NCI-H345 (cell line): Measurements from ENCODE around the gene HOXD8.
A peak's percentile ranks its signal among the peaks of the same experiment; 100 is the strongest.

Source experiments
- DNase-seq: peaks from one replicate; lab custom pipeline; 2025; lab: John Stamatoyannopoulos, UW

Gene HOXD8

DNA sequence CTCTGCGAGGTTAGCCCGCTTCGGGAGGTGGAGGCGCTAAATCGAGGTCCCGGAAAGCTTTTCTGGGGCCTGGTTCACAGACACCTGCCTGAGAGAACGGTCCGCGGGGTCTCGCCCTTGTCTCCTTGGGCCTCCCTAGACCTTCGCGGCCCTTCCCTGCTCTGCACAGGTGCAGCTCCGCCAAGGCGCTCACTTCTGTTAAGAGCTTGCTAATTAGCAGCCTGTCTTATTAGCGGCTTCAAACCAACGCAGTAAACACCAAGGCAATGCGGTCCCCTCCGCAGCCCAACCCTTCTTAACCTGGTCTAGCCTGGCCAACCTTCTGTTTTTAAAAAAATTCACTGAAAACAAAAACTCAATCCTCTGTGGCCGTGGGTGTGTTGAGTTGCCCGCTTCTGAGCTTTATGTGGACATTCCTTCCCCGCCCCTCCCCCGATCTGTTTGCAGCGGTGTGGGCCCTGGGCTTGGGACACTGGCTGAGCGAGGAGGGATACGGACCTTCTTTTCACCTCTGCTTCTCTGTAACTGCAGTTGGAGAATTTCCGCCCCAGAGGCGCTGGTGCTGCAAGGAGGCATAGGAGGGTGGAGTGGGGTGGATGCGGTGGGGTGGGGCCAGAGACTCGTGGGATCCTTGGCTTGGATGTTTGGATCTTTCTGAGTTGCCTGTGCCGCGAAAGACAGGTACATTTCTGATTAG is 18.4 kb downstream of the HOXD8 start:
- DNase-seq: no peak

DNA sequence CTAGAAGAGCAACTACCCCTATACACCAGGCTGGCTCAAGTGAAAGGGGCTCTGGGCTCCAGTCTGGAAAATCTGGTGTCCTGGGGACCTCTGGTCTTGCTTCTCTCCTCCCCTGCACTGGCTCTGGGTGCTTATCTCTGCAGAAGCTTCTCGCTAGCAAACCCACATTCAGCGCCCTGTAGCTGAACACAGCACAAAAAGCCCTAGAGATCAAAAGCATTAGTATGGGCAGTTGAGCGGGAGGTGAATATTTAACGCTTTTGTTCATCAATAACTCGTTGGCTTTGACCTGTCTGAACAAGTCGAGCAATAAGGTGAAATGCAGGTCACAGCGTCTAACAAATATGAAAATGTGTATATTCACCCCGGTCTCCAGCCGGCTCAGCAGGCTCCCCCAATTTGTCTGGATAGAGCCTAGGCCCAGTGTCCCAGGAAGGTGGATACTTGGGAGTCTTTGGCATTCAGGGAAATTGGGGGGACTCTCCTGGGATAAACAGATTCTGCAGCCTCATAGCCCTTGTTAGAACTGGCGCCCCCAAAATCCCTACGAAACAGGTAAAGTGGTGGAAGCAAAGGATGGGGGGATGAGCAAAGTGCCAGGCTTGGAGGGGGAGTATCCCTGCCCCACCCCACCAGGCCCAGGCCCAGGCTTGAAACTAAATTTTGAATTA is 19.4 kb downstream of the HOXD8 start:
- DNase-seq: no peak

DNA sequence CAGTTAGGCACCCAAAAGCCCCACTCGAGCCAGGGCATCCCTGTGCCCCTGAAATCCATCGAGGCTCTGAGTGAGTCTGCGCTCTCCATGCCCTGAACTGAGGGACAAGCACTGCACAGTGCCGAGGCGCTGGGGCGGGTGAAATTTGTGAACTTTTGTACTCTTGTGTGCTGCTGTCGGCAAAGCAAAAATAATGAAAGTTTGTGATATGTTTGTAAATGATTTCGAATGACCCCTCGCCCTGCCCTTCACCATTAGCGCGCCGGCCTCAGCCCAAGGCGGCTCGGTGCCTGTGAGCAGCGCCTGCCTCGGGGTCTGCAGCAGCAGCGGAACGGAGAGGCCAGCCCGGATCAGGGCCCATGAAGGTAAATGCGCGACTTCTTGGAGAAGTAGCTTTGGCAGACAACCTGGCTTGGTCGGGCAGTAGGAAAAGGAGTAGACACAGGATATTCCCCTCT is 20.0 kb downstream of the HOXD8 start:
- DNase-seq: no peak

DNA sequence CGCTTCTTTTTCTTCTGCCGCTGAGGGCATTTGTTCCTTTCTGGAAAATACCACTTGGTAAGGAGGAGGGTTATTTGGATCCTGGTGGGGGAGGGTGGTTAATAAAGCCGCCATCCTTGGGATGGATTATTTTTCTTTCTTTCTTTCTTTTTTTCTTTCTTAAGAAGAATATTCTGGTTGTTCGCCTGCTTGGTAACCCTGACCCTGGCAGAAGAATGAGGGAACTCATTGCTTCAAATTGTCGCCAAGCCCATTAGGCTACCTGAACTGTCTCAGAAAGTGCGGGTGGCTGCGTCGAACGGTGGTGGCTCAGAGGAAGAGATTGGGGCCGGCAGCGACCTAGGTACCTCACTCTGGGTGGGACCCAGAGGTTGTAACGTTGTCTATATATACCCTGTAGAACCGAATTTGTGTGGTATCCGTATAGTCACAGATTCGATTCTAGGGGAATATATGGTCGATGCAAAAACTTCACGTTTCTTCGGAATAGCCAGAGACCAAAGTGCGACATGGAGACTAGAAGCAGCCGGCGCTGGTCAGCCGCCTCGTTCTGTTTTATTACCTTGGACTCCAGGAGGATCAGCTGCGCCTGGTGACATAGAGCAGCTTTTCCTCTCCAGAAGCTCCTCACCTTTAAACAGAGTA is 20.6 kb downstream of the HOXD8 start:
- no peak for DNase-seq

DNA sequence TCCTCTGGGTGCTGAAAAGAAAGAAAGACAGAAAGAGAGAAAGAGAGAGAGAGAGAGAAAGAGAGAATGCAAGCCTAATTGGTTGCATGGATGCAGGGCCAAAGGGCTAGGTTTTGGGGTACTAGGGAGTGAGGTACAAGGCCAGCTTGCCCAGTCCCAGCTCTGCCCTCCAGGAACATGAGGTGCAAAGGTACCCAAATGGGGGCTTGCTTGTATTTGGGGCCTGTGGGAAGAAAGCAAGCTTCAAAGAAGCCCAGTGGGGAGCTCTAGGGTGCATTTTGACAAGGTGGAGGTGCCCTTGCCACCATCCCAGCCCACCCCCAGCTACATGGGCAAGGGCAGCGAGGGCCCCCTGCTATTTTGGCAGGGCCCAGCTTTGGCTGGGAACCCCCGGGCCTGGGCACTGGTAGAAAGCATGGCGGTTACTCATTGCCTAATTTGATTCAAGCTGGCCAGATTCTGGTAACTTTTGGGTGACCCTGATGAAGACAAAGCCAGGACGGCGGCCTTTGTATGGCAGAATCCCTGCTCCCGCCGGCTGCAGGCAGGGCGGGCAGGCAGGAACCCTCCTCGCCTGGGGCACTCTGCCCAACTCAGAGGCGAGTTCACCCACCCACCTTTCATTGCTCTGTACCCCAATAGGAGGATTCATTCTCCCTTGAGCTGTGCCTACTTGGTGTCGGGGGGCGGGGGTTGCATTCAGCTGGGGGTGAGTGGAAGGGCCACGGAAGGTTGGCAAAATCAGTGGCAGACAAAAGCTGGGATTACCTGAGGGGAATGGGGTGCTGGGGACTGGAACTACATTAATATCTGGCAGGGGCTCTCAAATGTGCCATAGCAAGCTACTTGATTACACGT is 21.3 kb downstream of the HOXD8 start:
- no peak for DNase-seq

DNA sequence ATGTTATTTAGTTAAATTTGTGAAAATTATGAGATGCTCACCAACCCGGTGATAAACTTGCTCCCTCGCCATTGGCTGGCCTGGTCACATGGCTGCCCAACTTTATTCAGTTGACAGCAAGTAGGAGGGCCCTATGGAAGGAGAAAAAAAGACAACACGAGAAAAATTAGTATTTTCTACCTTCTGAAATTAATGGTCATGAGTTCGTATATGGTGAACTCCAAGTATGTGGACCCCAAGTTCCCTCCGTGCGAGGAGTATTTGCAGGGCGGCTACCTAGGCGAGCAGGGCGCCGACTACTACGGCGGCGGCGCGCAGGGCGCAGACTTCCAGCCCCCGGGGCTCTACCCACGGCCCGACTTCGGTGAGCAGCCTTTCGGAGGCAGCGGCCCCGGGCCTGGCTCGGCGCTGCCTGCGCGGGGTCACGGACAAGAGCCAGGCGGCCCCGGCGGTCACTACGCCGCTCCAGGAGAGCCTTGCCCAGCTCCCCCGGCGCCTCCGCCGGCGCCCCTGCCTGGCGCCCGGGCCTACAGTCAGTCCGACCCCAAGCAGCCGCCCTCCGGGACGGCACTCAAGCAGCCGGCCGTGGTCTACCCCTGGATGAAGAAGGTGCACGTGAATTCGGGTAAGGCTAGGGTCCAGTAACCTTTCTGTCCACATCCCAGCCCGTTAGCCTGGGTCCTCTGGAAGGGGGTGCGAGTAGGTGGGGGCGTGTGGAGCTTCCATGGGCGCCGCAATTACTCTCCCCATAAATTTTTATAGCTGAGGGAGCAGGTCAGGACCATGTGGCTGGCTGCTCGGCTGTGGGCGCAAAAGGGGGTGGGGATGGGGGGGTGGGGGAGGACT is 22.2 kb downstream of the HOXD8 start, which contains the start of gene HOXD4:
Gene HOXD4 (plus strand): TSS at position 109 of the 846 bp plus-strand sequence. CDS start 84 bp downstream, at position 193.
- peak; percentile 37 for DNase-seq

DNA sequence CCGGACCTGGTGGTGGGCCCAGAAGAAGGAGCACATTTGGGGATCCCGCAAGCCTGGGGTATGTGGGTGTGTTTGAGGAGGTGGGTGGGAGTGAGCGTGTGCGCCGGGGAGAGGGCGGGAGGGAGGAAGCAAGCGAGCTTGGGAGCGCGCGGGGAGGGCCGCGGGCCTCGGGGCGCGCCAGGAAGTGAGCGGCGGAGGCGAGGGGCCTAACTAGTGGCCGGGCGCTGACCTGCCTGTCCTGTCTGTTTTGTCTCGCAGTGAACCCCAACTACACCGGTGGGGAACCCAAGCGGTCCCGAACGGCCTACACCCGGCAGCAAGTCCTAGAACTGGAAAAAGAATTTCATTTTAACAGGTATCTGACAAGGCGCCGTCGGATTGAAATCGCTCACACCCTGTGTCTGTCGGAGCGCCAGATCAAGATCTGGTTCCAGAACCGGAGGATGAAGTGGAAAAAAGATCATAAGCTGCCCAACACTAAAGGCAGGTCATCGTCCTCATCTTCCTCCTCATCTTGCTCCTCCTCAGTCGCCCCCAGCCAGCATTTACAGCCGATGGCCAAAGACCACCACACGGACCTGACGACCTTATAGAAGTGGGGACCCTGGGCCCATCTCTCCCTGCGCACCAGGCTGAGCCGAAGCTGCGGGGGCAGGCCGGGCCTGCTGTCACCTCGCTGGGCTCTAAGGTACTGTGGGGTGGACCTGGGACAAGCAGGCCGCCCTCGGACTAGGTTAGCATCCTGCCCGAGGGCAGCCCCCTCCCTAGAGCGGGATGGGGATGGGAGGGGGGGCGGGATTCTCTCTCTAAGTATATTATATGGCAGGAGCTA is 23.1 kb downstream of the HOXD8 start:
- no peak for DNase-seq

DNA sequence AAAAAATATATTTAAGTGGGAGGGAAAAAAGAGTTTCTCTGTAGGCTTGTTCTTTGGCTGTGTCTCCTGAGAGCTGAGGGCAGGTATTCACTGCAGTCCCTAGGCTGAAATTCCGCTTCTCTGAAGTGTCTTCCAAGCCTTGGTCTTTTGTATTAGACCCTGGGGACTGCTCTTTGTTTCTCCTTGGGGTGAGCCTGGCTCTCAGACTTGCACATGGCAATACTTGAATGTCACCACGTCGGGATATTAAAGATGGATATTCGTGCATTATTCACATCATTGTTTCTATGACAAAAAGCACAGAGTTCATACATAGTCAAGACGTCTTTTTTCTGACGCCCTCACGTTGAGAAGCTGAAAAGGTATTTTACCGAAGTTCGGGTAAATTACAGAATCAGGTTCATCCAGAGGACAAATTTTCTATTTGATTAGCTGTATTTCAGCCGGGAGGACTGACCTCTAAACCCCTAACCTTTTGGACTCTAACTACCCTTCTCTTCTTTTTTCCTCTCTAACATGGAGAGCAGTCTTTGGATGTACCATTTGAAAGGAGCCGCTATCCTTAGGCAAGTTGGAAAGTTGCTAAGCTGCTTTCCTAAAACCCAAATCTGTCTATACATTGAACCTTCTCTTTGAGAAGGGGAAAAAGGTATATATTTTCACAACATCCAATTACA is 25.2 kb downstream of the HOXD8 start:
- DNase-seq: no peak

DNA sequence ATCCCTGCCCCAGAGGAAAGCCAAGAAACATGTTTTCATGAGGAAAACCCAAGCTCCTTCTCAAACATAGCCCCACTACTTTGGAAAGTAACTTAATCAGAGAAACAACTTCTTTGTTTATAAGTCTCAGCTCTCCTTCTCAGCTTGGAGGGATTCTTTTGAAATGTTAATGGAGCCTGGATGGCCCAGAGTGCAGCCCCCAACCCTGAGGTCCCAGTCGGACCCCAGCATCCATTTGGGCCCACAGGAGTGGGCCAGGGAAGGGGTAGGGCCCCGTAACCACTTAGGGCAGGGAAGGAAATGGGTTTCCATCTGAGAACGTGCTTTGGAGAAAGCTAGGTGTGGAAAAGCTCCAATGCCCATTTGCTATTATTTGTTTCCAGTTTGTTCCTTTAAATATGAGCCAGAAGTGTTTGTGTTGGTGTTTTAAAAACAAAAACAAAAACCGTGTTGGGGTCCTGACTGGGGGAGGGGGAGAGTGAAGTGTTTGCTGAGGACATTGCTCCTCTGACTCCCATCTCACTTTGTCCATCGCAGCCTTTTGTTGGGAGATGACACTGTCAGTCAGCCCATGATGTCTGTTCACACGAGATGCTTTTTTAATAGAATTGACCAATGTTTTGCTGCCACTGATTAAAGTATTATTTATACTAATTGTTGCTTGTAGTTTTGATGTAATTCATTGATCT is 26.0 kb downstream of the HOXD8 start:
- no peak for DNase-seq

DNA sequence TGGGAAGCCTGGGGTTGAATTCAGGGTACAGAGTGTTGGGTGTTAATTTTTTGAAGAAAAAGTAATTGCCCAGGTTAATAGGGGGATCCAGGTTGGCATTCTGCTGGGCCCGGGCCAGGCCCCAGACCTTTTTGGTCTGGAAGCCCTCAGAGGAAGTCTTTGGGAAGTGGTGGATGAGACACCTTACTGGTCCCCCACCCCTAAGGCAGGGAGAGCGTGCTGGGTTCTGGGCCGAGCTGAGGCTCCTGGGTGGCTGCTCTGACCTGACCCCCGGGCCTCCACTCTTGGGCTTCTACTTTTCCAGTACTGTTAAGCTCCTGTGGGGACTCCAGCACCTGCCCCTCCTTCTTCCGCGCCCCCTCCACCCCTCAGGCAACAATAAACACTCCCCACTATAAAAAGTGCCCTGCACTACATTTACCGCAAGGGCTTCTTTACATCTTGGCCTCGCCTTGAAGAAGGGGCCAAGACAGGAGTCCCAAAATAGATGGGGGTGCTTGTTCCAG is 26.8 kb downstream of the HOXD8 start:
- DNase-seq: no peak

DNA sequence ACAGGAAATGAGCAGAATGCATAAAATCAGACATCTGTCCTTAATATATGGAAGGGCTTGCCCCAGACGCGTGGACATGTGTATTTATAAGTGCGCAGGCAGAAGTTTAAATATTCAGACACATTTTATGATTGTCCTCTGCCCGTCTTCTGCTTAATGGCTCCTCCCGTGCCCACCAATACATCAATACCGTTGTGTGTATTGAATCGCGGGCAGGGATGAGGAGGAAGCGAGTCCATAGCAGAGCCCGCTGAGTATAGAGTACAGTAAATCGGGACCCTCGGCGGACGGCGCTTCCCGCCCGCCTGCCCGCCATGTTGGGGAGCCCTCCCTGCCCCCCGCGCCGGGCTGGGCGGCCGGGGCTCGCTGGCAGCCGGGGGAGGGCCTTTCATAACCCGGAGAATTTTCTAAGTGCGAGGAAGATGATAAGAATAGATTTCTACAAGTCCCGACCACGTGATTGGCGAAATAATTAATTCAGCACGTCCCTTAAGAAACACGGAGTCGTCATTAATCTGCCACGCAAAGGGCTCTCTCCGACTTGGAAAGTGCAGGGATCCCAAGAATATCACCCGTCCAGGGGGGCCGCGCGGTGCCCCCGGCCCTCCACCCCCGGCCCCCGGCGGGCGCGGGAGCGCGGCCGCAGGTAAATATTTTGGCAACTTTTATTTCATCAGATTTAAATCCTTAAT is 27.4 kb downstream of the HOXD8 start, which contains the start of gene HOXD3:
Gene HOXD3 (plus strand): TSS at position 501 of the 692 bp plus-strand sequence. CDS start 11,808 bp downstream, outside the sequence.
- peak; percentile 20 for DNase-seq

DNA sequence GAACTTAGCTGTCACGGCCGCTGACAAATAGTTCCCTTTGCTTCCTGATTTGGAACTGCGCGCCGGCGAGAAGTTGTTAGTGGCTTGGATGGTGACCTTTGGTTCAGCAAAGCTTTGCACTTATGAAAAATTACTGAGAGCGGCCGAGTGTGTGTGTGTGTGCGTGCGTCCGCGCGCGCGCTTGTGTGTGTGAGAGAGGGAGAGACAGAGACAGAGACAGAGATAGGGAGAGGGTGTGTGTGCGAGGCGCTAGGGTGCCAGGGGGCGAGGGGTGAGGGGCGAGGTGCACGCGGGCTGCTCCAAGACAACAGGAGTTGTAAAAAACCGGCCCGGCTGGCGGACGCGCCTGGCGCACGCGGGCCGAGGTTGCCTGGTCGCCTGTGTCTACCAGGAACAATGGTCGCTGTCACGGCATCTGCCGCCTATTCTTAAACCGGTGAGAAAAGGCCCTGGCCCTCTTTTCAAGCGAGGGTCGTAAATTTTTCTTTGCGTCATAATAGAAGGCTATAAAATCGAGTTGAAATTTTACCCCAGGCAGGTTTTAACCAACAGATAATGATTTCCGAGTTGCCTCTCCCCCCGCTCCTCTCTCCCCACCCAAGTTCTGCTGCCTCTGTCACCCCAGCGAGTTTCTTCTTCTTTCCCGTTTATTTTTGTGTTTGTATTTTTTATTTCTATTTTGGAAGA is 28.1 kb downstream of the HOXD8 start:
- DNase-seq: peak; percentile 68

DNA sequence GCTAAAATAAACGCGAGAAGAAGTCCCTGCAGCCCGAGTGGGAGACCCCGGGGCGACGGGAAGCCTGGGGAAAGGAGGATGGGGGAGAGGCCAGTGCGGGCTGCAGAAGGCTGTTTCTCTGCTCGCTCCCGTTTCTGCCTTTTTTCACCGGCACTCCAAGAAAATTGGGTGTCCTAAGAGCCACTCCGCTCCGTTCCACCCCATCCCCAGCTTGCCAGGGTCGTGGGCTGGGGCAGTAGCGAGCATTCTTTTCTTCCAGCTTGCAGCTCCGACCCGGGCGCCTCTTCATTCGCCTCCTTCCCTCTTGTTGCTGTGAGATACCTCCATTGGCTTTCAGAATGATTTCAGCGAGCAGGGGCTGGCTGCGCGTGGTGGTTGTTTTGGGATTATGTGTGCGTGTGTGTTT is 28.7 kb downstream of the HOXD8 start:
- peak; percentile 54 for DNase-seq

DNA sequence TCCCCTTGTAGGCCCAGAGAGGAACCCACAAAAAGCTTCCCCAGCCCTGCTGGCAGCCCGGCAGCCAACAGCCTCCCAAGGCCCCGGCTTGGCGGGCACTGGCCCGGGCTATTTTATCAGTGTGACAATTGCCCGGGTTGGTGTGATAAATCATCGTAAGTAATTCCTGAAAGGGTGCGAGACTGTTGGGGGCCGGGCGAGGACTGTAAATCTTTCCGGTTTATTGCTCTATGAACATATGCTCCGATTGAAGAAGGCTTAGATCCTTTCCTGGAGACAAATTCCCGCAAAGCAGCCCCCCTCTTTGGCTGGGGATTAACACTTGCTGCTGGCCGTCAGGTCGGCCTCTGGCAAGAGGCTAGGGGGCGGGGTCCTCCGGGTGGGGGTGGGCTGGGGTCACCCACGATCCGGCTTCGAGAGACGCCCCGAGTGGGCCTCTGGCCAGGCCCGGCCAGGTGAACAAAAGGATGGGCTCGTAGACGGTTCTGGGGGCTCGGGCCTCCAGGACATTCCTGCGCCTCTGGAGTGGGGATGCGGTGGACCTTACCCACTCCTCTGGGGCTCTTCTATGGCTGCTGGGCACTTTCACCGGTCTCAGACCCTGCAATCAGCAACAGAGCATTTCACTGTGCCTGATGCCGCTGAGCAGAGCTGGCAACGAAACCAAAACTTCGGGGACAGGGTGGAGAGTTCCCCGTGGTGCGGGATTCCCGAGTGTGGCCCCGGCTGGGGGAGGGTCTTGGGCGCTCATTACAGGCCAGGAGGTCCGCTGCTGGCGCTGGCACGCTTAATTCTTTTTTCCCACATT is 29.6 kb downstream of the HOXD8 start:
- no peak for DNase-seq

DNA sequence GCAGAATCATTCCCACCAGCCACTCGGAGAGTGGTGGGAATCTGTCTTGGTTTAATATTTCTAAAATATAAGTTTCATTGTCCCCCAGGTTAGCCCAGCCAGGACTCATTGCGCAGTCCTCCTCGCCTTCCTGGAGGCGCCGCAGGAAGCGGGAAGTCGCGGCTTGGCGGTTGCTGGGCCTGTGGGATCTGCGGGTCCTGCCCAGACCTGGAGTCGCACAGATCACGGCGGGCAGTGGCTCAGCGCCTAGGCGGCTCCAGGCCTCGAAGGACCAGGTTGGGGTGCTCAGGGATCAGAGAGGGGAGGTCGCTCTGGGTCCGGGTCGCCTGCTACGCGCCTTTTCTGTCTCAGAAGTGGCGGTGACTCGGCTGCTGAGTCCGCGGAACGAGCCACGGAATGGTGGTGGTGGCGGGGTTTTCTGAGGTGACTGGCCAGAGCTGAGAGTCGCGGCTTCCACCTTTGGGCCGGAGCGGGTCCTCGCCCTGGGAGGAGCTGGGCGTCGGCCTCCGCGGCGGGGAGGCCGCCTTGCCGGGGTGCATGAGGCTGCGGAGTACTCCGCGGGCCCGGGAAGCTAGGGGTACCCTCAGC is 30.3 kb downstream of the HOXD8 start:
- no peak for DNase-seq
